GM12878 (cell line): ENCODE measurements around the gene ELOF1. TPM values are rescaled to one million over a fixed set of nuclear protein-coding genes. Genes with fewer than 3 reads are reported as not detected.
A peak's percentile ranks its signal among the peaks of the same experiment; 100 is the strongest.

ENCODE experiments used
- IRF3 ChIP-seq: fragments of 450-650 bp; IDR thresholded peaks from 2 replicates; pipeline ENCODE4 v1.6.1; 2014; ENCODE audit warnings: mild to moderate bottlenecking
- KAT2A ChIP-seq: conservative IDR thresholded peaks from 2 replicates; pipeline ENCODE4 v1.6.1; 2011; ENCODE audit warnings: low read depth, low read length; ENCODE audit not compliant: control insufficient read depth
- MTA2 ChIP-seq: fragments of 450-650 bp; IDR thresholded peaks from 2 replicates; pipeline ENCODE4 v1.6.1; 2016; ENCODE audit warnings: low read depth, mild to moderate bottlenecking, moderate library complexity
- NR2F1 ChIP-seq: fragments of 450-650 bp; conservative IDR thresholded peaks from 2 replicates; pipeline ENCODE4 v1.6.1; 2017; ENCODE audit warnings: mild to moderate bottlenecking
- POLR2A ChIP-seq: IDR thresholded peaks from 2 replicates; pipeline ENCODE4 v1.6.1; 2011; ENCODE audit warnings: low read depth, mild to moderate bottlenecking, low read length
- RBBP5 ChIP-seq: fragments of 200-600 bp; sonication (generic); conservative IDR thresholded peaks from 2 replicates; pipeline ENCODE4 v1.6.1; 2016
- RFX5 ChIP-seq: IDR thresholded peaks from 2 replicates; pipeline ENCODE4 v1.6.1; 2011; ENCODE audit warnings: low read depth, low read length, improper control_type of control experiment
- SIN3A ChIP-seq: IDR thresholded peaks from 2 replicates; pipeline ENCODE4 v1.6.1; 2012; ENCODE audit warnings: low read depth, low read length, improper control_type of control experiment
- SP1 ChIP-seq: IDR thresholded peaks from one replicate; pipeline ENCODE4 v1.6.1; 2011; ENCODE audit warnings: low read depth, low read length
- TAF1 ChIP-seq: IDR thresholded peaks from 2 replicates; pipeline ENCODE4 v1.6.1; 2011; ENCODE audit warnings: mild to moderate bottlenecking, low read depth, low read length, borderline replicate concordance
- TARDBP ChIP-seq: IDR thresholded peaks from 2 replicates; pipeline ENCODE4 v1.6.1; 2016; ENCODE audit warnings: borderline replicate concordance
- TBL1XR1 ChIP-seq: IDR thresholded peaks from 2 replicates; pipeline ENCODE4 v1.6.1; 2012; ENCODE audit warnings: low read depth, low read length, improper control_type of control experiment
- ZBTB40 ChIP-seq: fragments of 450-650 bp; IDR thresholded peaks from 2 replicates; pipeline ENCODE4 v1.6.1; 2016; ENCODE audit warnings: mild to moderate bottlenecking, moderate library complexity, borderline replicate concordance
- ZNF622 ChIP-seq: fragments of 450-650 bp; IDR thresholded peaks from 2 replicates; pipeline ENCODE4 v1.6.1; 2017; ENCODE audit warnings: mild to moderate bottlenecking, inconsistent platforms
- polyA plus RNA-seq, 11 experiments: library from polyadenylated mRNA; depleted of rRNA in 4 of 11; unstranded in 6 of 11; stranded (reverse) in 5 of 11; fragments of >200 nt; fragmentation: Nextera tagmentation in 4 of 11; fragmentation: Illumina TruSeq in 1 of 11; extraction: Ambion mirVana in 4 of 11; extraction: Trizol in 1 of 11; gene quantifications; 1 replicate in 1 of 11; 2 replicates in 10 of 11; pipeline versions ENCODE4 v1.2.1 to v1.2.3, GENCODE V29; 2011 to 2016; ENCODE audit warnings: inconsistent platforms in 2 of 11, missing spikeins in 2 of 11, low read depth in 1 of 11
- total RNA-seq, 4 experiments: library from RNA; depleted of rRNA in 3 of 4; stranded (reverse); fragments of >200 nt in 3 of 4; fragmentation: Illumina TruSeq in 1 of 4; extraction: Trizol in 1 of 4; gene quantifications; 2 replicates each; pipeline versions ENCODE4 v1.2.1 to v1.2.3, GENCODE V29; 2013 to 2021

Gene ELOF1
- total and polyA plus RNA-seq, 10 of the 15 experiments (the other 5 are each of a cell fraction or from before 2014, with no cell fraction given), result 11.7 to 124 (median 92.9) TPM

GRCh38 chr19:11528551-11529341, 30.3 kb downstream of the ELOF1 start, which contains the start of gene ECSIT (continued):
- TF ChIP-seq ZBTB40 (peak; percentile 89), TARDBP (peak; percentile 67; the same call in 1 of the 2 replicates), TAF1 (0 out of 2 replicates have a peak, but pooled peaks have one; percentile 15), NR2F1 (peak; percentile 98), IRF3 (peak; percentile 69), RBBP5 (peak; percentile 90; the same call in 1 of the 2 replicates), POLR2A (peak; percentile 87), MTA2 (peak; percentile 86), SIN3A (peak; percentile 98), KAT2A (no peak), ZNF622 (no peak), TBL1XR1 (0 out of 2 replicates have a peak, but pooled peaks have one; percentile 38), SP1 (peak; percentile 78), RFX5 (no peak)
